Caco-2 (cell line): ENCODE results near the gene RNGTT. TPM values are rescaled to one million over a fixed set of nuclear protein-coding genes. Genes with fewer than 3 reads are reported as not detected.
A peak's percentile ranks its signal among the peaks of the same experiment; 100 is the strongest.
"Not testable (repeated sequence)": the region's sequence is repeated elsewhere in the genome, so short reads cannot be mapped to it uniquely, and the experiment has no call there.

ENCODE experiments used
- BruUV-seq: library from RNA; stranded (reverse); fragments of 400-500 nt; replicated peaks from 2 replicates; lab custom pipeline; 2021; lab: Mats Ljungman, UMichigan
- CTCF ChIA-PET: fragments of 300-600 bp; sonication (Branson Sonifier 250); formaldehyde crosslinking; loops from one replicate; lab custom pipeline; 2022; ENCODE audit warnings: antibody characterized with exemption; lab: Charles Lee
- POLR2A ChIA-PET: fragments of 300-600 bp; sonication (Branson Sonifier 250); formaldehyde crosslinking; loops from one replicate; lab custom pipeline; 2022; ENCODE audit warnings: antibody characterized with exemption; lab: Charles Lee
- DNase-seq, 2 experiments: peaks; one replicate each; pipeline versions ENCODE4 v3.0.0 to v3.0.0-alpha.2; 2020 to 2022
- H3K27me3 ChIP-seq: replicated peaks from 2 replicates; pipeline ENCODE4 v1.6.0; 2011; ENCODE audit warnings: low read length; ENCODE audit not compliant: control insufficient read depth, insufficient read depth
- H3K36me3 ChIP-seq: 2 replicates; pipeline ENCODE4 v1.5.1; 2011; ENCODE audit warnings: low read length; ENCODE audit not compliant: control insufficient read depth, insufficient read depth
- H3K4me1 ChIP-seq: fragments of 250-450 bp; sonication (Bioruptor Pico); 2 replicates; pipeline ENCODE4 v1.5.1; 2020; ENCODE audit warnings: mild to moderate bottlenecking
- H3K4me3 ChIP-seq: 2 replicates; pipeline ENCODE4 v1.5.1; 2011; ENCODE audit warnings: low read depth, mild to moderate bottlenecking, control low read depth, low read length
- H3K9me3 ChIP-seq: fragments of 250-450 bp; sonication (Bioruptor Pico); 2 replicates; pipeline ENCODE4 v1.5.1; 2020; ENCODE audit warnings: mild to moderate bottlenecking, moderate library complexity
- H3K27ac Mint-ChIP-seq: one replicate; pipeline ENCODE4 v1.8.0; 2022; ENCODE audit warnings: mixed read lengths; ENCODE audit not compliant: unreplicated experiment
- H3K27me3 Mint-ChIP-seq: one replicate; pipeline ENCODE4 v1.8.0; 2022; ENCODE audit warnings: mixed read lengths; ENCODE audit not compliant: insufficient read depth, unreplicated experiment
- H3K36me3 Mint-ChIP-seq: one replicate; pipeline ENCODE4 v1.8.0; 2022; ENCODE audit warnings: mild to moderate bottlenecking, mixed read lengths; ENCODE audit not compliant: insufficient read depth, unreplicated experiment
- H3K4me1 Mint-ChIP-seq: one replicate; pipeline ENCODE4 v1.8.0; 2022; ENCODE audit warnings: low read depth, mixed read lengths; ENCODE audit not compliant: unreplicated experiment
- H3K4me3 Mint-ChIP-seq: one replicate; pipeline ENCODE4 v1.8.0; 2022; ENCODE audit warnings: mild to moderate bottlenecking, moderate library complexity, mixed read lengths; ENCODE audit not compliant: unreplicated experiment
- H3K9me3 Mint-ChIP-seq: one replicate; pipeline ENCODE4 v1.8.0; 2022; ENCODE audit warnings: mixed read lengths; ENCODE audit not compliant: unreplicated experiment
- CTCF ChIP-seq, 2 experiments: fragments of 200-600 bp in 1 of 2; IDR thresholded peaks; 1 replicate in 1 of 2; 2 replicates in 1 of 2; pipeline versions ENCODE4 v1.5.1 to v1.8.0; 2011 to 2022; ENCODE audit warnings: antibody characterized with exemption in 1 of 2, control low read depth in 1 of 2, inconsistent platforms in 1 of 2, low read depth in 1 of 2, low read length in 1 of 2, mild to moderate bottlenecking in 1 of 2, moderate library complexity in 1 of 2; ENCODE audit not compliant: insufficient read depth in 1 of 2, severe bottlenecking in 1 of 2, unreplicated experiment in 1 of 2
- intact Hi-C: fragments of 100-400 bp; cut with micrococcal nuclease; formaldehyde crosslinking; loops from one replicate; pipeline ENCODE4 v1.10.0; 2022; ENCODE audit not compliant: unreplicated experiment
- total RNA-seq: library from RNA; stranded (reverse); gene quantifications from 2 replicates; pipeline ENCODE4 v1.2.3, GENCODE V29; 2022

The RNGTT gene
- total RNA-seq, 1 experiment from 2014 or later, result 17.7 TPM

- no TSS peak for BruUV-seq
- H3K4me3 ChIP-seq, result no peak overlapping the region
- POLR2A ChIA-PET, result no interaction called here
- TF ChIP-seq CTCF (IDR thresholded peaks at IDR 0.05; ENCODE audit: insufficient read depth in 1 of 2, low read depth in 1 of 2, low read length in 1 of 2, severe bottlenecking in 1 of 2, unreplicated experiment in 1 of 2), result peak; percentile 18 to 26
- CTCF ChIA-PET, result no interaction called here
- Mint-ChIP-seq H3K27me3 (no peaks in the 10 kb centered on the region), H3K9me3 (no peaks in the 10 kb centered on the region), H3K27ac (peak overlapping the region; percentile 42), H3K36me3 (peaks cover 5% of the 10 kb centered on the region), H3K4me1 (peaks cover 1% of the 10 kb centered on the region), H3K4me3 (no peak overlapping the region)
- intact Hi-C loops, result no loop called here
- DNase-seq, result peak in 1 of 2 experiments; percentile 26
- peaks cover under 1% of the 10 kb centered on the region for H3K4me1 ChIP-seq
- no peaks in the 10 kb centered on the region for H3K27me3 ChIP-seq
- no peaks in the 10 kb centered on the region for H3K9me3 ChIP-seq
- no peaks in the 10 kb centered on the region for H3K36me3 ChIP-seq
These were observed 238.1 kb downstream of the RNGTT start for GRCh38 chr6:88725111-88725975.

DNA sequence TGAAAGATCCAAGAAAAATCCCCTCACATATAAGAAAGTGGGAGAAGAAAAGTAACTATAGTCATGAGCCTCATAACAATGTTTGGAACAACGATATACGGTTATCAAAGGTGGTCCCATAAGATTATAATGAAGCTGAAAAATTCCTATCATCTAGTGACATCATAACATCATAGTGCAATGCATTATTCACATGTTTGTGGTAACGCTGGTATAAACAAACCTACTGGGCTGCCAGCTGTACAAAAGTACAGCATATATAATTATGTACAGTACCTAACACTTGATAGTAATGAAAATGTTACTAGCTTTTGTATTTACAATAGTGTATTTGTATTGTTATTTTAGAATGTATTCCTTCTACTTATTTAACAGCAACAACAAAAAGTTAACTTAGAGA is 240.7 kb downstream of the RNGTT start:
- H3K27ac Mint-ChIP-seq, result no peak overlapping the region
- ChIA-PET CTCF (no interaction called here), POLR2A (no interaction called here)
- H3K27me3 ChIP-seq, result no peaks in the 10 kb centered on the region
- H3K4me3 Mint-ChIP-seq, result no peak overlapping the region
- no peaks in the 10 kb centered on the region for H3K36me3 ChIP-seq
- H3K9me3 ChIP-seq, result no peaks in the 10 kb centered on the region
- no peaks in the 10 kb centered on the region for H3K9me3 Mint-ChIP-seq
- no peaks in the 10 kb centered on the region for H3K4me1 Mint-ChIP-seq
- BruUV-seq, result no TSS peak
- no peaks in the 10 kb centered on the region for H3K4me1 ChIP-seq
- intact Hi-C loops, result no loop called here
- no peak for DNase-seq
- H3K27me3 Mint-ChIP-seq, result no peaks in the 10 kb centered on the region
- peaks cover 5% of the 10 kb centered on the region for H3K36me3 Mint-ChIP-seq
- no peak overlapping the region for H3K4me3 ChIP-seq
- no peak for TF ChIP-seq CTCF (IDR thresholded peaks at IDR 0.05; ENCODE audit: insufficient read depth in 1 of 2, low read depth in 1 of 2, low read length in 1 of 2, severe bottlenecking in 1 of 2, unreplicated experiment in 1 of 2)

DNA sequence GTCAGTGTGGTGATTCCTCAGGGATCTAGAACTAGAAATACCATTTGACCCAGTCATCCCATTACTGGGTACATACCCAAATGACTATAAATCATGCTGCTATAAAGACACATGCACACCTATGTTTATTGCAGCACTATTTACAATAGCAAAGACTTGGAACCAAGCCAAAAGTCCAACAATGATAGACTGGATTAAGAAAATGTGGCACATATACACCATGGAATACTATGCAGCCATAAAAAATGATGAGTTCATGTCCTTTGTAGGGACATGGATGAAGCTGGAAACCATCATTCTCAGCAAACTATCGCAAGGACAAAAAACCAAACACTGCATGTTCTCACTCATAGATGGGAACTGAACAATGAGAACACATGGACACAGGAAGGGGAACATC is 247.0 kb downstream of the RNGTT start:
- H3K4me3 ChIP-seq, DNase-seq, H3K27me3 ChIP-seq, H3K9me3 Mint-ChIP-seq, H3K27ac Mint-ChIP-seq, H3K4me1 ChIP-seq, H3K36me3 ChIP-seq, H3K4me1 Mint-ChIP-seq, BruUV-seq, H3K9me3 ChIP-seq, H3K4me3 Mint-ChIP-seq, intact Hi-C loops, H3K36me3 Mint-ChIP-seq, POLR2A ChIA-PET, CTCF ChIA-PET, H3K27me3 Mint-ChIP-seq: not testable (repeated sequence)
